HG03442 (cell line): Measurements from ENCODE around the gene UNC119.
"Not testable (repeated sequence)": the region's sequence is repeated elsewhere in the genome, so short reads cannot be mapped to it uniquely, and the experiment has no call there.

Experiments
- ATAC-seq: cut with Tn5 transposase; IDR thresholded peaks from one replicate; pipeline ENCODE4 v1.9.1; 2021; ENCODE audit warnings: mild to moderate bottlenecking, moderate library complexity; ENCODE audit not compliant: unreplicated experiment

UNC119 gene

DNA sequence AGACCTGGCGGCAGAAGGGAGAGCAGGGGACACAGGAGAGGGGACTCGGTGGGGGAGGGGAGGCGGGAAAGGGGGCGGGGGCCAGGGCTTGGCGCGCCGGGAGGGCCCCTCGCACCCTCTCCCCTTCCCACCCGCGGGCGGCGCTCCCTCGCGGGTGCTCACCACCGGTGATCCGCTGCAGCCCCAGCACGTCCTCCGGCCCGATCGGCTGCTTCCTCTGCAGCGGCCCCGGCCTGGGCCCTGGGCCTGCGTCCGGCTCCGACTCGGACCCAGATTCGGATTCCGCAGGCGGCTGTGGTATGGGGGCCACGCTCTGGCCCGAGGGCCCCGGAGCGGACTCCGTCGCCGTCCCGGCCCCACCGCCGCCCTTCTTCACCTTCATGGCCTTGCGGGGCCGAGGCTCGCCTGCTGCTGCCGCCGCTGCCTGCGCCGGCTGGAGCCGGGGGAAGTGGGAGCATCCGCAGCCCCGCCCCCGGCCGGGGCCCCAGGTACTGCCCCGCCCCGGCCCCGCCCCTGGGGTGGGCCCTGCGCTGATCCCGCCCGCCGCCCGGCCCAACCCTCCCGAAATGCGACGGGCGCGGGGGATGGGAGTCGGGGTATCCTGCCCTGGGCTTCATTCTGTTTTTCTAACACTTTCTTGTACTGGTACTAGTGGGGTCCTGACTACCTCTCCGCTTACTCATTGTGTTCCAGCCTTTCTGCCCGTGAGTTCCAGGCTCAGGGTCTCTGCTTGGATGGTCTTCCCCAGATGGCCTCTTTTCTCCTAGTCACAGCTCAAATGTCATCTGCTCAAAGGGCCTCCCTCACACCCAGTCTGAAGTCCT, at the start of gene UNC119:
Gene UNC119 (minus strand): TSS at position 449 of the 824 bp plus-strand sequence. CDS start 67 bp downstream, at position 382.
- ATAC-seq = peak; percentile 43

DNA sequence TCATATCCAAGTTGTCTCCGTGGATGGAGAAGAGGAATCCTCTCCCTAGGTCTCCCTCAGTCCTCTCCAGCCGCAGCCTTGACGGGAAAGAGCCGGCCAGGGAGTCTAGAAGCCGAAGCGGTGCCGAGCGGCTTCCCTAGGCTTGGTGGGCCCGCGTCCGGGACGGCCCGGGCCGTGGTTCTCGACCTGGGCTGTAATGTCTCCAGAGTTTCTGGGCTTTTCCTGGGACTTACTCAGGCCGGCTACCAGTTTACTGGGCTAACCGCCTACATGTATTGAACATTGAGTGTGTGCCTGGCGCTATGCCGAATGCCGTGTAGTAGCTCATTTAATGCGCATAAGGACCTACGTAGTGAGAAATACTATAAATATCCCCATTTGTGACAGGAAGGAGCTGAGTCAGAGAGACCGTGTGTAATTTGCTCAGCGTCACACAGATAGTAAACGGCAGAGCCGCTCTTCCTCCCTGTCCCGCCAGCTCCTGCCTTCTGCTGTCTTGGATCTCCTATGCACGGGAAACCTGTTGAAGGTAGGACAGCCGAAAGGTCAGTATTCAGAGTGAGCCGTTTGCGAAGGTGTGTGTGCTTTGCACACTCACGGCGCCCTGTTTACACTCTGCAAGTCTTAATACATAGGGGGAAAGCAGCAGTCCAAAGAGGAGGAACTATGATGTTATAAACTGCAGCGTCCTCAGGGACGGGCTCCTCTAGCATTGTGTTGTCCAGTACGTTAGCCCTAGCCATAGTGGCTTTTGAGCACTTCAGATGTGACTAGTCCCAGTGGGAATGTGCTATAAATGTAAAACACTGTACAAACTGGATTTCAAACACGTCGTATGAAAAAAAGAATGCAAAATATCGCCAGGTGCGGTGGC, 47.1 kb upstream of the UNC119 start:
- peak; percentile 52 for ATAC-seq

DNA sequence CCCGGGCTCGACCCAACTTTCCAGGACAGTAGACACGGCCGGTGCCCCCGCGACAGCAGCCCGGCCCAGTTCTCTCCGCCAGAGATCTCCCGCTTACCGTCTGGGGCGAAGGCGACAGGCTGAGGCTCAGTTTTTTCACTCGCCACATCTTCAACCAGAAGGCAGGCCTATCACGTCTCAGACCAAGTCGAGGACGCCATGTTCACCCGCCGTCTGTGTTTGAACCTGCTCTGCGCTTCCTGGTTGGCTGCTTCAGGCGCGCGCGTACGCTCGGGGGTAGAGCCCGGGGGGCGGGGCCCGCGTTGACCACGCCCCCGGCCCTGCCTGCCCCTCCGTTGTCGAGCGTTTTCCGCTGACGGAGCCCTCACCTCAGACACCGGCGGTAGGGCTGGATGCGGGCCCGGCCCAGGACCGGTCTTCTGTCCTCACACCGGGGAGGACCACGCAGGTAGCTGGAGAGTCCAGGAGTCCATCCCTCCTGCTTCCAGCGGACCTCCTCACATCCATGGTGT, 46.4 kb upstream of the UNC119 start, which contains the start of gene SPAG5:
Gene SPAG5 (minus strand): TSS at position 227 of the 512 bp plus-strand sequence. CDS start 79 bp downstream, at position 148.
- peak; percentile 77 for ATAC-seq

DNA sequence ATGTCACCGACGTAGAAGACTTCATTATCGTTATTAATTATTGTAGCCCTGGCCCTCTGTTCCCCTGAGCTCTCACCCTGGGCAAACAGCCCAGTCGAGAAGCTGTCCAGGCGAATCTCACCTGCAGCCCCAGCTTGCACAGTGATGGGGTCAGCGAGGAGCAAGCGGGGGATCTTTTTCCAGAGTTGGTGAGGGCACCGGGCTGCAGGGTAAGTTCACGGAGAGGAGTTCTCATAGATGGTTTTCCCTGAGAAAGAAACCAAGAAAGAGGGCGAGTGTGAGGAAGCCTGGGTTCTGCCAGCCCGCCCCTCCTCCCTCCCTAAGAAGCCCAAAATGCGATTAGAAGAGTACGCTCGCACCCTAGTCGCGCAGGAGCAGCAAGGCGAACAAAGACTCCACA, 46.0 kb upstream of the UNC119 start:
- ATAC-seq = no peak

DNA sequence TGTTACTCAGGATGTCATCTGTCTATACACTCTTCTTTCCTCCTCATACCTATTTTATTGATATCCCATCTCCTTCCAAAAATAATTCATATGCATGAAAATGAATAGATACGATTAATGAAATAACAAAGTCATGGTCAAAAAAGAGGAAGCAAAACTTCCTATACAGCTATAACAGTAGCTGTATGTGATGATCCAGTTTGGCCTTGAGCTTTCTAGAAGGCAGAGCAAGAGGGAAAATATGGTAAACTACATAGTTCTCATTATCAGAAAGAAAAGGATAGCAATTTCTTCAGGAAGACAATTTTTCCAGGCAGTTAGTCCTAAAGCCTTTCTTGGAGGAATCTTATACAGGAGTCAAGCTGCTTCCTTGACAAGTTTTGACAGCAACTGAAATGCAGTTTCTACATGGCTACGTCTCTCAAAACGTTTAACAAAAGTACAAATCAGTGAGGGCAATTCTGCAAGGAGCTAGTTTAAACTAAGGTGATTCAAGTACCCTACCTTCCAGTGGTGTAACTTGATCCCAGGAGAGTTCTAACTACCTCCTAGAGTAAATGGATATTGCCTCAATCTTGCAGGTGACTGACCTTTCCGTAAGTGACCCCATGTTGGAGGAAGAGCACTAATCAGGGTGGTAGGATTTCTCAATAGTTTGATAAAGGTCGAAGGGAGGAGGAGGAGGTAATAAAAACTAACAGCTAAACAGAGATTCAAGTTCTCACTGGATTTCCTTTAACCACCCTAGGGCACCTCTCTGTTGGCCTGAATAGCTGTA, 45.4 kb upstream of the UNC119 start:
- no peak for ATAC-seq

DNA sequence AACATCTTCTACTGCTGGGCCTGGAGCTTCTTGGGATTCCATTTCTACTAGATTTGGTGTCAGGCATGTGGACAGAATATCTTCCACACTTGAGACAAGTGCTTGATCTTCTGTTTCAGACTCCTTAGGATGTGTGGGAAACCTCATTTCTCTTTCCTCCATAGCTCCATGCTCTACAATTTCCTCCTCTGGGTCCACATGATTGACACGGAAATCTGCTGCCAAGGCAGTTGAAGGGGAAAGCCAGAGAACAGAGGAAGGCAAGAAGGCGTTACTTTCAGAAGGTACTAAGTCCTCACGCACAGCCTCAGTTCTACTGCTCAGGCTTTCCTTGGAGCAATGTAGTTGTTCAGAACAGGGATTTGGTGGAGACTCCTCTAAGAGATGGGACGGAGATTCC, 39.8 kb upstream of the UNC119 start:
- no peak for ATAC-seq

DNA sequence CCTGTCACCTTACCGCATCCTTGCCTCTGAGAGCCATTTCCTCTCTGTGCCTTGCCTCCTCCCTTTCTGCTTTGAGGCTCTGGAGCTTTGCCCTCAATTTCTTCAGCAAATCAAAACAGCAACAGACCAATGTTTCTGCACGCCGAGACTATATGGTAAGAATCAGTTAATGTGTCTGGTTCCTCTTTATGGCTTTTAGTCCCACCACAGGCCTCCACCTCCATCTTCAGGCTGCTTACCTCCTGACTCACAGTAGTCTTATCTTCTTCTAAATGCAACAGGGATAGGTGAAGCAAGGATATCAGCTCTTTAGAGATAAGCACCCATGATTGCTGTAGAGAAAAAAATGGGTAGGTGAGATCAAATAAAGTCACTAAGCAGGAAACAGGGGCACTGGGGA, 33.4 kb upstream of the UNC119 start:
- no peak for ATAC-seq

DNA sequence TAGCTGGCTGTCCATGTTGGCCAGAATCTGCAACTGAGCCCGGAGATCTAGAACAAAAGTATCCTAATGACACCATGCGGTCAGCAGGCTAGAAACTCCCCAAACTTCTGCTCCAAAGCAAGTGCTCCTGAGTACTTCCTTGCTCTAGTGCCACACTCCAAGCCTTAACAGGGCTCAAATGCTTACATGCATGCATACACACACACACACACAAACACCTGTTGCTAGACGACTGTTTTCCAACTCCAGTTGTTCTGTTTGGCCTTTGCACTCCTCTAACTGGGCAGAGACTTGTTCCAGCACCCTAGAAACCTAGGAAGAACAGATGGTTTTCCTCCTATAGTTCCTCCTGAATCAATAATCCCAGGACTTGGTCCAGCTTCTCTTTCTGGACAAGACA, 32.0 kb upstream of the UNC119 start:
- ATAC-seq = no peak

DNA sequence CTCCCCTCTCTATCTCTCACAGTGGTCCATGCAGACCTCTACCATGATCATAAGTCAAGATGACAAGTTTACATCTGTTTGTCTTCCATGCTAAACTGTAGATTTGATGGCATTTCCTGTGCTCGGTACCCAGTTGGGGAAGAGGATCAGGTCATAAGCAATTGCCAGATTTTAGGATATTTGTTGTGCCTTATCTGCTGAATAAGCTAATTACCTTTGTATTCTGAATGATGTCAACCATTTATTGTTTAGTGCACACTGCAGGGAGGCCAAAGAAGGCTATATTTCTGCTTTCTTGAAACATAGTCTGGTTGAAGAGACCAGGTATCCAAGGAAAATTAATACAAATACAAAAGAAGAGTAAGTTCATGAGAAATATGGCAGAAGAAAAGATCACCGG, 30.1 kb upstream of the UNC119 start:
- no peak for ATAC-seq

DNA sequence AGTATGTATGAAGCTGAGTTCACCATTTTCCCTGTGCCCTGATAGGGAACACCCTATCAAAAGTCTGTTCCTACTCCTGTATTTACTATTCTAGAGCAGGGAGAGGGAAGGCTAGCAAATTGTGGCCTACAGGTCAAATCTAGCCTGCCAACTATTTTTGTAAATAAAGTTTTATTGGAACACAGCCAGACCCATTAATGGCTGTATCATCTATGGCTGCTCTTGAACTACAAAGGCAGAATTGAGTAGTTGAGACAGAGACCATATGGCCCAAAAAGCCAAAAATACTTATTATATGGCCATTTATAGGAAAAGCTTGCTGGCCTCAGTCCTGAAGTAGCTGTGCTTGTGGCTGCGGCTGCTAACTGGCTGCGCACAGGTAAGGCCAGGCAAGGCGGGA, 28.5 kb upstream of the UNC119 start:
- no peak for ATAC-seq

DNA sequence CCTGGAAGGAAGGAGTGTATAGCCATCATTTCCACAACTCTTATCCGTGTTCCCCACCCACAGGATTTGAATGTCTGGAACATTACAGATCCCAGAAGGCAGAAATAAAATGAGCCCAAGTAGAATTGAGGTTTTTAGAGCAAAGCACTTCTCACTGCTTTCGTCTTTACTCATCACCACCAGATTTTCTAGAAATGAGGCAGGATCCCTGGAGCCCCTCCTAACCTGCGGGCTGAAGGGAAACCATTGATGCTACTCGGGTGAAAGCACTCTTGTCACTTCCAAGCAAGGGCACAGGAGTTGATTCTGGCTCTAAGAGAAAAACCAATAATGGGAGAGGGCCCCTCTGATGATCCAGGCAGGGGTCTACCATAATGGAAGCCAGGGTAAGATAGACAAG, 27.1 kb upstream of the UNC119 start:
- no peak for ATAC-seq

DNA sequence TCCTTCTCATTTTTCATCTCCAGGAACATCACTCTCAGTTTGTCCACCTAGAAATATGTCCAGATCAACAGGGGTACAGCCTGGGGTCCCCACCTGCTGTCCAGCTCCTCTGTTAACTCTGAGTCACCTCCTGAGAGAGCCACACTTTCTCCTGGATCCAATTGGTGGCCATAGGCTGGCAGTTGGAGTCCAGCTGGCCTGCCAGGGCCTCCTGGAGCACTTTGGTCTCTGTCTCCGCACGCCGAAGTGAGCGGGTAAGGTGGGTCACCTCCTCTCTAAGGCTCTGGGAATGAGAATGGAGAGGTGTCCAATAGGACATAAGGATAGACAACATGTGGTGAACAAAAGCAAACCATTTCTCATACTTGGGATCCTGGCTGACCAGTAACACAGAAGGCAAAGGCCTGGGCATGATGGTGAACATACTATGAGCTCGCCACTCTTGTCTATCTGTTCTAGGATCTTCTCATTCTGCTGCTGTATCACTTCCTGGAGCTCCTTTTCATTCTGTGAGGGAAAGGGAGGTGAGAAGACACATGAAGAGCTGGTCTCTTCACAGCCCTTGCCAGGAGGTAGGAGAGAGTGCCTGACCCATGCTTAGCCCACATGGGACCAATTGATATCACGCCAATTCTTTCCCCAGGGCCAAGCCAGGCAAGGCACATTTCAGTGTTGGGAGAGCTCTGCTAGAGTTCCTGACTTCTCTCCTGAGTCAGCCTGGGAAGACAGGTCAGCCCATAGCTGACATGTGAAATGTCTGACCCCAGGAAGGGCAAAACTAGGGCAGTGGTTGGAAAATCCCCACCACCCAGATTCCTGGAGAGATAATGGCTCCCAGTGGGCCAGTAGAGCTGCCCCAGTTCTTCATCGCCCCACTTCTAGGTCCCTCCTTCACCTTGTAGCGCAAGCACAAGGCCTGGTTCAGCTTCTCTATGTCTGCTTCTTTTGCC, 26.1 kb upstream of the UNC119 start:
- no peak for ATAC-seq

DNA sequence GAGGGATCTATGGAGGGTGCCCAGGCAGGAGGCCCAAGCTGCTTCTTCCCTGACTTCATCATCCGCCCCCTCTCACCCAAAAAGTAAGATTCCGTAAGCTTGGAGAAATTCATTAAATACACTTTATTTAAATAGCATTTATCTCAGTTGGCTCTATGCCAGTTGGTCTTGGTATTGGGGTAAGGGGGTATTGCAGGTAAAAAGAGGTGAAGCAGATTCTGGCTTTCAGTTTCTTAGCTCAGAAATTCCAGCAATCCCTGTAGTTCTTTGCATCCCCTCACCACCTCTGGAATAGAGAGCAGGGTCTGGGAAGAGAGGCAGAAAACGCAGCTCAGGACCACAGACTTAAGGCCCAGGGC, 25.0 kb upstream of the UNC119 start:
- ATAC-seq = no peak

DNA sequence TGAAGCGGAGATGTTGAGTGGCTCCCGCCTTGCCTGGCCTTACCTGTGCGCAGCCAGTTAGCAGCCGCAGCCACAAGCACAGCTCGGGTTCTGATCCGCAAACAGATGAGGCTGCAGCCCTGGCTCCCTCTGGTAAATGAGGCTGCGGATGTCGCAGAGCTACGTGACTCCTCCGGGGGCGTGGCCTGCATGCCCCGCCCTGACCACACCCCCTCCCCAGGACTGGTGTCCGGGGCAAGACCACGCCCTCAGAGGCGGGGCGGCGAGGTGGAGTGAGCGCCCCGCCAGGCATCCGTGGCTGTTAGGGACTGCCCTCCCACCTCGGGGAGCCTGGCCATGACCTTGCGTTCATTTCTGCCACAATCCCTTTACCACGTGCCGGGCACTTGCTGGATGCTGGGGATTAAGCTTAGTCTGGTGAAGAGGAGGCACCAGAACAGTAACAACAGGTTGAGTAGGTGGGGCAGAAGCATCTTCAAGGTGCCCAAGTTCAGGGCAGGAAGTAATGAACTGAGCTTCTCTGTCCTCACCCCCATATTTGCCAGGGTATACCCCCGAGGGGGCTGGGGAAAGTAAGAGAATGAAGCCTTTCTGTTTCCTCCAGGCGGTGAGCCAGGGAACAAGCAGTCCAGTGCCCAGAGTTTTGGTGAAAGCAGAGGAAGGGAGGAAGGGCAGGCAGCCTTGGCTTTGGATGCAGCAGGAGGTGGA, 24.5 kb upstream of the UNC119 start, which contains the start of gene ALDOC:
Gene ALDOC (minus strand): TSS at position 138 of the 708 bp plus-strand sequence. CDS start 1,363 bp downstream, outside the sequence.
- peak; percentile 80 for ATAC-seq

DNA sequence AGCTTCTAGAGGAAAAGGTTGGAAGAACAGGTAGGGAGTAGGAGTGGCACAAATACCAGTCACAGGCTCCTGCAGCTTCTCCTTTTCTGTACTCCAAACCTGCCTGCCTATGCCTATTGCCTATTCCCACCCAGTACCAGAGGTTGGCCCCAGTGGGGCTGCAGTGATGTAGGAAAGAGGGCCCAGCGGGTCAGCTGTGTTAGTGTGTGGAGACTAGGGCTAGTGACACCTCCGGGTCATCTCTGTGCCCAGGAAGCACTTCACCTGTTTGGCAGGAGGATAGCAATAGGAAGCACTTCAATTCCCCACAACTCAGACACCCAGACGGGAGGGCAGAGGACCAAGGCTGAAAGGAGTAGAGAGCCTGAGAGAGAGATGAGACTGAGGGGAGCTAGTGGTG, 23.6 kb upstream of the UNC119 start:
- not testable (repeated sequence) for ATAC-seq

DNA sequence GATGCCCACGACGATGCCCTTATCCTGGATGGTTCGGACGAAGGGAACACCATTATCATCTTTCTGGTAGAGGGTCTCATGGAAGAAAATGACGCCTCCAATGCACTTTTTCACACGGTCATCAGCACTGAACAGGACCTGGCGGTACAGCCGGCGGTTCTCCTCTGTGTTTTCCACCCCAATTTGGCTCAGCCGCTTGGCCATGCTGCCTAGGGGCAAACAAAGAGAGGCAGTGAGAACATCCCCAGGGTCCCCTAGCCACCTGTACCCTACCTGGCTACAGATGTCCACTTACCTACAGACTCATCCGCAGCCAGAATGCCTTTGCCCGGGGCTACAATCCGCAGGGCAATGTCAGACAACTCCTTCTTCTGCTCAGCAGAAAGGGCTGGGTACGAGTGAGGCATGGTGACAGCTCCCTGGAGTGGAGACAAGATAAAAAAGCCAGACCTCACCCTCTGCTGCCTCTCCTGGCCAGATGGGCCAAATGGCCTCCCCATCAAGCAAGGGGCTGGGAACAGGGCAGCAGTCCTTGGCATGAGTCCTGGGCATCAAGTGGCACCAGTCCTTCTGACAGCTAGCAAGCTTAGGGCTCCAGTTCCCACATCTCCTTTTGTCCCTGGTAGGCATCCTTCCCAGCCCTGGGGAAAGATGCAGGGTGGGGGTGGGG, 22.8 kb upstream of the UNC119 start:
- ATAC-seq = no peak

DNA sequence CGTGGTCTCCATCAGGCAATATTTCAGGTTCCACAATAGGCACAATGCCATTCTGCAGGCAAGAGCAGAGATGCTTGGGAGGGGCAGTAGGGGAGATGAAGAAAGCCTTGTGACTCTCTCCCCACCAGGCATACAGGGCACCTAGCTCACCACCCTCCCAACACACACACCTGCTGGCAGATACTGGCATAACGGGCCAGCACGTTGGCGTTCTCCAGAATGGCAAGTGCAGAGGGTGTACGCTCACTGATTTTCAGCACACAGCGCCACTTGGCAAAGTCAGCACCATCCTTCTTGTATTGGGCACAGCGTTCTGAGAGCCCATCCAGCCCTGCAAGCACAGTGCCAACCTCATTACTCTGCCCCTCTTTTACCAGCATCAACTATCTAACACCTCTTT, 22.1 kb upstream of the UNC119 start:
- no peak for ATAC-seq

DNA sequence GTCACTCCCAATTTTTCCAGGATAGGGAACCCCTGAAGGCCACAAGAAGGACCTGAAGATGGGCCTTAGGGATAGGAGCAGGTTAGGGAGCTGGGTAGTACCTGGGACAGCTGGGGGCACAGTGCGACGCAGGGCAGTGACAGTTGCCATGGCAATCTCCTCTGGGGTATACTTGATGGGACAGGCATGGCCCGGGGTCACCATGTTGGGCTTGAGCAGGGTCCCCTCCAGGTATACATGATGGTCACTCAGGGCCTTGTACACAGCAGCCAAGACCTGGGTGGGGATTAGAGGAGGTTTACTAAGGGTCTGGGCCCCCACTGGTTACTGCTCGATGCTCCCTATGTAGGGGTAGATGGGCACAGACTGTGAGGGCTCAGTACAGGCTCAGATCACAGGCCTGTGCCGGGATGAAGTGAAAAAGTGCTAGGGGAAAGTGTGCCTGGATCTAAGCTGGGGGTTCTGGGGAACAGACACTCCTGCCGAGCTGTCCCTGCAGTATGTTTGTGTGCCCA, 21.6 kb upstream of the UNC119 start:
- no peak for ATAC-seq
